Smooth muscle cell (in vitro differentiated cells): ENCODE measurements around the gene MBTPS1. TPM values are rescaled to one million over a fixed set of nuclear protein-coding genes. Genes with fewer than 3 reads are reported as not detected.
A peak's percentile ranks its signal among the peaks of the same experiment; 100 is the strongest.

ENCODE experiments used
- DNase-seq: peaks from one replicate; lab custom pipeline; 2025; ENCODE audit not compliant: unreplicated experiment; lab: John Stamatoyannopoulos, UW
- H2AFZ ChIP-seq: fragments of 200-600 bp; sonication (generic); 2 replicates; pipeline ENCODE4 v1.6.0; 2016; ENCODE audit warnings: antibody characterized with exemption, low read depth, mild to moderate bottlenecking
- H3F3A ChIP-seq: fragments of 200-600 bp; sonication (generic); 2 replicates; pipeline ENCODE4 v1.6.0; 2017; ENCODE audit warnings: antibody characterized with exemption, low read depth
- H3K27ac ChIP-seq: fragments of 200-600 bp; sonication (generic); 2 replicates; pipeline ENCODE4 v1.5.1; 2016; ENCODE audit warnings: low read depth, mild to moderate bottlenecking
- H3K27me3 ChIP-seq: fragments of 200-600 bp; sonication (generic); 2 replicates; pipeline ENCODE4 v1.6.1; 2016; ENCODE audit warnings: low read depth, mild to moderate bottlenecking
- H3K36me3 ChIP-seq: fragments of 200-600 bp; sonication (generic); 2 replicates; pipeline ENCODE4 v1.5.1; 2016; ENCODE audit warnings: low read depth
- H3K4me1 ChIP-seq: fragments of 200-600 bp; sonication (generic); 2 replicates; pipeline ENCODE4 v1.5.1; 2016; ENCODE audit warnings: low read depth
- H3K4me2 ChIP-seq: fragments of 200-600 bp; sonication (generic); 2 replicates; pipeline ENCODE4 v1.6.0; 2016; ENCODE audit warnings: mild to moderate bottlenecking
- H3K4me3 ChIP-seq: fragments of 200-600 bp; sonication (generic); 2 replicates; pipeline ENCODE4 v1.5.1; 2016; ENCODE audit warnings: mild to moderate bottlenecking
- H3K79me2 ChIP-seq: fragments of 200-600 bp; sonication (generic); 2 replicates; pipeline ENCODE4 v1.6.0; 2016; ENCODE audit warnings: low read depth, mild to moderate bottlenecking
- H3K9ac ChIP-seq: fragments of 200-600 bp; sonication (generic); 2 replicates; pipeline ENCODE4 v1.6.0; 2016; ENCODE audit warnings: low read depth
- H3K9me3 ChIP-seq: fragments of 200-600 bp; sonication (generic); replicated peaks from 2 replicates; pipeline ENCODE4 v1.5.1; 2016; ENCODE audit warnings: low read depth
- H4K20me1 ChIP-seq: fragments of 200-600 bp; sonication (generic); 2 replicates; pipeline ENCODE4 v1.6.0; 2016; ENCODE audit warnings: low read depth
- WGBS: methylation state at CpG from one replicate; pipeline ENCODE4 v1.1.7; 2016; ENCODE audit warnings: low lambda C conversion rate; 5-methylcytosine and 5-hydroxymethylcytosine counted together
- polyA plus RNA-seq: library from polyadenylated mRNA; unstranded; fragments of >200 nt; fragmentation: Nextera tagmentation; extraction: Ambion mirVana; gene quantifications from 2 replicates; pipeline ENCODE4 v1.2.1, GENCODE V29; 2016
- total RNA-seq: library from RNA; depleted of rRNA; stranded (reverse); fragments of >200 nt; gene quantifications from 2 replicates; pipeline ENCODE4 v1.2.3, GENCODE V29; 2014
- TF ChIP-seq, protein P1 (sequence below): fragments of 200-600 bp; sonication (generic); IDR thresholded peaks from 2 replicates; pipeline ENCODE4 v1.5.1; 2017; ENCODE audit warnings: borderline replicate concordance, mild to moderate bottlenecking, antibody characterized with exemption; ENCODE audit not compliant: insufficient read depth, poor library complexity, severe bottlenecking

MBTPS1 gene
- total and polyA plus RNA-seq, 2 experiments from 2014 or later, result 51.9 to 68.9 TPM

DNA sequence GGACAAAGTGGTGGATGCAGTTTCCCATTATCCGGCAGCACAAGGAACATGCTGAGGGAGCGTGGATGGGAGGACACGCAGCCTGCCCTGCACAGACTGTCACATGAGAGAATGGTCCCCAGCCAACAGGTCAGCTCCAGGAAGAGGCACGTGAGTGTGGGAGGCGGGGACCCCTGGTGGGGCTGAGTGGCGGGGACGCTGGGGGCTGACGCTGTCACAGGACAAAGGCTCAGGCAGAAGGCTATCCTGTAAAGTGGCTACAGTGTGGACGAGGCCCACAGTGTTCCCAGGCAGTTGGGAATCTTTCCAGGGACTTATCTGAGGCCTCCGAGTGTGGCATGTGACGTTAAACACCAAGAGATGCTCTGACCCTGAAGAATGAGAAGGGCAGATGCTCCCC is 30.4 kb downstream of the MBTPS1 start:
- H3K27ac ChIP-seq, result no peak overlapping the region
- H3K4me2 ChIP-seq, result no peak overlapping the region
- DNase-seq, result no peak
- H3K27me3 ChIP-seq, result no peaks in the 10 kb centered on the region
- H3K4me3 ChIP-seq, result no peak overlapping the region
- no peaks in the 10 kb centered on the region for H3K9me3 ChIP-seq
- TF ChIP-seq, protein P1, sequence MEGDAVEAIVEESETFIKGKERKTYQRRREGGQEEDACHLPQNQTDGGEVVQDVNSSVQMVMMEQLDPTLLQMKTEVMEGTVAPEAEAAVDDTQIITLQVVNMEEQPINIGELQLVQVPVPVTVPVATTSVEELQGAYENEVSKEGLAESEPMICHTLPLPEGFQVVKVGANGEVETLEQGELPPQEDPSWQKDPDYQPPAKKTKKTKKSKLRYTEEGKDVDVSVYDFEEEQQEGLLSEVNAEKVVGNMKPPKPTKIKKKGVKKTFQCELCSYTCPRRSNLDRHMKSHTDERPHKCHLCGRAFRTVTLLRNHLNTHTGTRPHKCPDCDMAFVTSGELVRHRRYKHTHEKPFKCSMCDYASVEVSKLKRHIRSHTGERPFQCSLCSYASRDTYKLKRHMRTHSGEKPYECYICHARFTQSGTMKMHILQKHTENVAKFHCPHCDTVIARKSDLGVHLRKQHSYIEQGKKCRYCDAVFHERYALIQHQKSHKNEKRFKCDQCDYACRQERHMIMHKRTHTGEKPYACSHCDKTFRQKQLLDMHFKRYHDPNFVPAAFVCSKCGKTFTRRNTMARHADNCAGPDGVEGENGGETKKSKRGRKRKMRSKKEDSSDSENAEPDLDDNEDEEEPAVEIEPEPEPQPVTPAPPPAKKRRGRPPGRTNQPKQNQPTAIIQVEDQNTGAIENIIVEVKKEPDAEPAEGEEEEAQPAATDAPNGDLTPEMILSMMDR, result no peak
- H3F3A ChIP-seq, result no peaks in the 10 kb centered on the region
- peaks cover 4% of the 10 kb centered on the region for H4K20me1 ChIP-seq
- no peak overlapping the region for H2AFZ ChIP-seq
- 84% methylated on average over 11 of the region's 11 CpGs for WGBS
- no peaks in the 10 kb centered on the region for H3K4me1 ChIP-seq
- H3K79me2 ChIP-seq, result no peaks in the 10 kb centered on the region
- H3K9ac ChIP-seq, result no peak overlapping the region
- no peaks in the 10 kb centered on the region for H3K36me3 ChIP-seq

DNA sequence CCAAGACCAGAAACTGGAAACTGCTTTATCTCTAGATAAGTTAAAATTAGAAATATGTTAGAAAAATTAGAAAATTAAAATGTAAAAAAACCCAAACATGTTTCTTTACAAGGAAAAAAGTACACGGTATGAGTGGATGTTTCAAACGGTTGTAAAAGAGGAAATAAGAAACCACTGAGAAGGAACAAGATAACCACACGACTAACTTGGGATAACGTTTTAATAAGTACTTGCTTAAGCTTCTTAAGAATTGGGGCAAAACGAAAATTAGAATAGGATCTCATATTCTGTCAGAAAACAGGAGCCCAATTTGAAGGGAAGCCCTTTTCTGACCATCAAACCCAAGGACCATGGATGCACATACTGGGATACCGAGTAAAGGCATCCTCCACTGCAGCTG is 31.0 kb downstream of the MBTPS1 start:
- WGBS, result 89% methylated on average over 6 of the region's 6 CpGs
- TF ChIP-seq, protein P1, result no peak
- no peak overlapping the region for H3K4me2 ChIP-seq
- no peaks in the 10 kb centered on the region for H3K27me3 ChIP-seq
- DNase-seq, result no peak
- no peaks in the 10 kb centered on the region for H3K9me3 ChIP-seq
- H3K4me3 ChIP-seq, result no peak overlapping the region
- no peaks in the 10 kb centered on the region for H3K79me2 ChIP-seq
- no peak overlapping the region for H2AFZ ChIP-seq
- H3K36me3 ChIP-seq, result no peaks in the 10 kb centered on the region
- peaks cover 4% of the 10 kb centered on the region for H4K20me1 ChIP-seq
- no peaks in the 10 kb centered on the region for H3K4me1 ChIP-seq
- H3K9ac ChIP-seq, result no peak overlapping the region
- H3K27ac ChIP-seq, result no peak overlapping the region
- no peaks in the 10 kb centered on the region for H3F3A ChIP-seq

DNA sequence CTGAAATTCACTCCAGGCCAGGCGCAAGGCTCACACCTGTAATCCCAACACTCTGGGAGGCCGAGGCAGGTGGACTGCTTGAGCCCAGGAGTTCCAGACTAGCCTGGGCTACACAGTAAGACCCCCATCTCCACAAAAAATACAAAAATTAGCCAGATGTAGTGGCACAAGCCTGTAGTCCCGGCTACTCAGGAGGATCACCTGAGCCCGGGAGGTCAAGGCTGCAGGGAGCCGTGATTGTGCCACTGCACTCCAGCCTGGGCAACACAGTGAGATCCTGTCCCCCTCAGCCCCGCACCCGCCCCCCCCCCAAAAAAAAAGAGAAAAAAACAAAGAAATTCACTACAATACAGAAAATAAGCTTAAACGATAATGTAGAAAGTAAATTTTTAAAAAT is 31.5 kb downstream of the MBTPS1 start:
- Histone ChIP-seq H3K4me1 (no peaks in the 10 kb centered on the region), H3K9me3 (no peaks in the 10 kb centered on the region), H3K36me3 (no peaks in the 10 kb centered on the region), H3K27ac (no peak overlapping the region), H3F3A (no peaks in the 10 kb centered on the region), H2AFZ (no peak overlapping the region), H4K20me1 (peaks cover 4% of the 10 kb centered on the region), H3K4me3 (no peak overlapping the region), H3K9ac (no peak overlapping the region), H3K4me2 (no peak overlapping the region), H3K27me3 (no peaks in the 10 kb centered on the region), H3K79me2 (no peaks in the 10 kb centered on the region)
- DNase-seq, result no peak
- TF ChIP-seq, protein P1, result no peak
- 92% methylated on average over 8 of the region's 8 CpGs for WGBS

DNA sequence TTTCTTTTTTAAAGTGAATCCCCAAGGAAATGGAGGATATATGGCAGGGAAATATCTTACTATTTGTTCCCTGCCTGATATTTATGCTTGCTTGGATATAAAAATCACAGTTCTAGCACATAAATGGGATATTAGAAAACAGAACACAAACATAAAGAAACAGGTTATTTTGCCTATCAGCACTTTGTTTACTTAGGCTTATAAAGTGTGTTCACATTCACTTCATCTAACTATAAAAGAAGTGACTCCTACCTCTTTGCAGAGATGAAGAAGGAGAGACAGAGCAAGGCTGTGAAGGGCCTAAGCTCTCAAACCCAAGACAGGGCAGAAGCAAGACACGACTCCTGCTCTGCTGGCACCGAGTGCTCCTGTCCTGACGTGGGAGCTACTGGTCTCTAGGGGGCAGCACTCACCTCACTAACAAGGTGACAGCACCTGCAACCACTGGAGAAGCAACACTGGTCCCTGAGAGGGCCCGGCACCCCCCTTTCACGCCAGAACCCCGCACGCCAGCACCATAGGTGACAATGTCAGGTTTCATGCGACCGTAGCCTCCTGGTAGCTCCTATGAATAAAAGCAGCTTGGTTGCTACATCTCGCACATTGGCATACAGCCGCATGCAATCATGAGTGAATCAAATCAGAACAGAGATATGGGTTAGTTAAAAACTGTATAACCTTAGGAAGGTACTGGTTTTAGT is 32.0 kb downstream of the MBTPS1 start:
- Histone ChIP-seq H3K79me2 (no peaks in the 10 kb centered on the region), H3K4me2 (no peak overlapping the region), H2AFZ (no peak overlapping the region), H3K9me3 (no peaks in the 10 kb centered on the region), H4K20me1 (peaks cover 4% of the 10 kb centered on the region), H3K4me3 (no peak overlapping the region), H3K4me1 (no peaks in the 10 kb centered on the region), H3K36me3 (no peaks in the 10 kb centered on the region), H3K27me3 (no peaks in the 10 kb centered on the region), H3F3A (no peaks in the 10 kb centered on the region), H3K27ac (no peak overlapping the region), H3K9ac (no peak overlapping the region)
- WGBS, result 61% methylated on average over 11 of the region's 11 CpGs
- TF ChIP-seq, protein P1, result peak; percentile 67
- DNase-seq, result no peak
